Measurements from ENCODE around the gene IDE.

- no peak for TF ChIP-seq CTCF (IDR thresholded peaks at IDR 0.05; ENCODE audit: insufficient read depth, low read length, poor library complexity, severe bottlenecking)
- no peak for TF ChIP-seq EZH2phosphoT487 (conservative IDR thresholded peaks at IDR 0.05; ENCODE audit: low read length)
These were observed 43.5 kb downstream of the IDE start for GRCh38 chr10:92530421-92530820.
